Parathyroid adenoma (tissue), 2 donors: Measurements from ENCODE around the gene CTSK.

Experiments used
- H2AFZ ChIP-seq: fragments of 300-600 bp; sonication (generic); one replicate; pipeline ENCODE4 v1.7.0; 2017; ENCODE audit warnings: antibody characterized with exemption, mild to moderate bottlenecking
- H3K27ac ChIP-seq: fragments of 300-600 bp; sonication (generic); one replicate; pipeline ENCODE4 v1.7.0; 2017
- H3K27me3 ChIP-seq: fragments of 300-600 bp; sonication (generic); one replicate; pipeline ENCODE4 v1.7.0; 2017; ENCODE audit warnings: low read length; ENCODE audit not compliant: control insufficient read depth, insufficient read depth
- H3K36me3 ChIP-seq: fragments of 300-600 bp; sonication (generic); one replicate; pipeline ENCODE4 v1.7.0; 2017; ENCODE audit warnings: low read length; ENCODE audit not compliant: control insufficient read depth, insufficient read depth
- H3K4me1 ChIP-seq: fragments of 300-600 bp; sonication (generic); one replicate; pipeline ENCODE4 v1.7.0; 2017; ENCODE audit warnings: control low read depth
- H3K4me2 ChIP-seq: fragments of 300-600 bp; sonication (generic); one replicate; pipeline ENCODE4 v1.7.0; 2017; ENCODE audit warnings: low read length
- H3K4me3 ChIP-seq: fragments of 300-600 bp; sonication (generic); one replicate; pipeline ENCODE4 v1.7.0; 2017; ENCODE audit warnings: low read depth, low read length
- H3K79me2 ChIP-seq: fragments of 300-600 bp; sonication (generic); one replicate; pipeline ENCODE4 v1.7.0; 2017; ENCODE audit warnings: control low read depth
- H3K9ac ChIP-seq: fragments of 300-600 bp; sonication (generic); one replicate; pipeline ENCODE4 v1.7.0; 2017; ENCODE audit warnings: mild to moderate bottlenecking
- H3K9me3 ChIP-seq: fragments of 300-600 bp; sonication (generic); one replicate; pipeline ENCODE4 v1.7.0; 2017; ENCODE audit warnings: low read length; ENCODE audit not compliant: control insufficient read depth
- TF ChIP-seq, protein P1 (sequence below): fragments of 300-600 bp; sonication (generic); IDR thresholded peaks from one replicate; pipeline ENCODE4 v1.7.0; 2017; ENCODE audit warnings: antibody characterized with exemption, mild to moderate bottlenecking
- donor health status: primary hyperparathyroidism.

CTSK gene

DNA sequence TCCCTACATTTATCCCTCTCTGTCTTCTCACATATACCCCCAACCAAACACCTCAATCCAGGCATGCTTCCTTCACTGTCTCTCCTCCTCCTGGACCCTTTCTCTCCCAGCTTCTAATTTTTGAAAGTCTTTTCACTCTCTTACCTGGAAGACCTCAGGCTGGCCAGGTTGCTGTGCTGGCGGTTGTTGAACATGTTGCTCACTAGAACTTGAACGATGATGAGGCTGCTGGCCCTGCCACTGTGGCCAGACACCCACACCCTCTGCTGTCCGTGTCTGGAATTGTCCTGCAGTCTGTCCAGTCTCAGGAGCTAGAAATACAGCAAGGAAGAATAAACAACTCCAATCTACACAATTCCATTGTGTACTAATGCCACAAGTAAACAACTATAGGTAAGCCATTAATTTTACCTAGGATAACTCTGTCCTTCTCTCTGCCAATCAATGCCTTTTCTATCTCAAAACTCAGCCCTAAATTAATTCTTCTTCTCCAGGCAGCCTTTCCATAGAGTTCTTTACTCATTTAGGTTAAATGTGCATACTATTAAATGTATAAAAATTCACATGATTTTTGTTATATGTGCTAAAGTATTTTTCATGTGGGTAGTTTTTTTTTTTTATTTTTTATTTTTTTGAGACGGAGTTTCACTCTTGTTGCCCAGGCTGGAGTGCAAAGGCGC is 5.1 kb upstream of the CTSK start:
- H3K4me2 ChIP-seq: no peak overlapping the region
- no peaks in the 10 kb centered on the region for H3K9me3 ChIP-seq
- no peaks in the 10 kb centered on the region for H3K4me1 ChIP-seq
- no peaks in the 10 kb centered on the region for H3K27me3 ChIP-seq
- no peak overlapping the region for H3K27ac ChIP-seq
- H3K9ac ChIP-seq: no peak overlapping the region
- no peak overlapping the region for H3K4me3 ChIP-seq
- TF ChIP-seq, protein P1, sequence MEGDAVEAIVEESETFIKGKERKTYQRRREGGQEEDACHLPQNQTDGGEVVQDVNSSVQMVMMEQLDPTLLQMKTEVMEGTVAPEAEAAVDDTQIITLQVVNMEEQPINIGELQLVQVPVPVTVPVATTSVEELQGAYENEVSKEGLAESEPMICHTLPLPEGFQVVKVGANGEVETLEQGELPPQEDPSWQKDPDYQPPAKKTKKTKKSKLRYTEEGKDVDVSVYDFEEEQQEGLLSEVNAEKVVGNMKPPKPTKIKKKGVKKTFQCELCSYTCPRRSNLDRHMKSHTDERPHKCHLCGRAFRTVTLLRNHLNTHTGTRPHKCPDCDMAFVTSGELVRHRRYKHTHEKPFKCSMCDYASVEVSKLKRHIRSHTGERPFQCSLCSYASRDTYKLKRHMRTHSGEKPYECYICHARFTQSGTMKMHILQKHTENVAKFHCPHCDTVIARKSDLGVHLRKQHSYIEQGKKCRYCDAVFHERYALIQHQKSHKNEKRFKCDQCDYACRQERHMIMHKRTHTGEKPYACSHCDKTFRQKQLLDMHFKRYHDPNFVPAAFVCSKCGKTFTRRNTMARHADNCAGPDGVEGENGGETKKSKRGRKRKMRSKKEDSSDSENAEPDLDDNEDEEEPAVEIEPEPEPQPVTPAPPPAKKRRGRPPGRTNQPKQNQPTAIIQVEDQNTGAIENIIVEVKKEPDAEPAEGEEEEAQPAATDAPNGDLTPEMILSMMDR: peak; percentile 25
- H3K36me3 ChIP-seq: no peaks in the 10 kb centered on the region
- H3K79me2 ChIP-seq: no peaks in the 10 kb centered on the region
- H2AFZ ChIP-seq: no peak overlapping the region

DNA sequence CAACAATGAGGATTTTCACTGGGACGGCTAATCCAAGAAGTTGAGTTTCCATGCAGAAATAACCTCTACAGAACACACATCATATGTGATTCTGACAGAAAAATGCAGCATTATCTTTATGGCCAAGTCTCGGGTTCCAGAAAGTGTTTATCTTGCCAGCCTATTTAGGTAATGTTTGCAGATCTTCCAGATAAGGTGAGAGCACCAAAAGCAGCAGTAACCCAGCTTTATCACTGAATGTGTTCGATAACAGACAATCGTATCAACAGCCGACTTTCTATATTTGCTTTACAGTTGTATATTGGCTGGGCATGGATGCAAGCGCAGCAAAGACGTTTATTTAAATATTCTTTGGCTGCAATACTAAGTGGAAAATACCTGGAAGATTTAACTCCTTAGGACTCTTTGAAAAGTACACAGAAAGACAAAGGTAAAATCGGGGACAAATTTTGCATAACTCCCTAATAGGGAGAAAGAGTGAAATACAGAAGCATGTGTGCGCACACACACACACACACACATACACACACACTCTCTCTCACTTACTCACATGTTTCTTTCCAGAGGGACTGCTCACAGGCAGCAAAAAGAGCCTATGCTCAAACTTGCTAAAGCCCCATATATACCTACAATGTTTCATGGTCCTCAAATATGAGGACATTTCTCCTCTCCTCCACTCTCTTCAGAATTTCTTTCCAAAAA is 3.0 kb upstream of the CTSK start:
- Histone ChIP-seq H3K4me3 (no peak overlapping the region), H3K79me2 (no peaks in the 10 kb centered on the region), H3K27me3 (no peaks in the 10 kb centered on the region), H3K9me3 (no peaks in the 10 kb centered on the region), H3K4me1 (no peaks in the 10 kb centered on the region), H3K36me3 (no peaks in the 10 kb centered on the region), H2AFZ (no peak overlapping the region), H3K27ac (no peak overlapping the region), H3K9ac (no peak overlapping the region), H3K4me2 (no peak overlapping the region)
- TF ChIP-seq, protein P1: no peak

DNA sequence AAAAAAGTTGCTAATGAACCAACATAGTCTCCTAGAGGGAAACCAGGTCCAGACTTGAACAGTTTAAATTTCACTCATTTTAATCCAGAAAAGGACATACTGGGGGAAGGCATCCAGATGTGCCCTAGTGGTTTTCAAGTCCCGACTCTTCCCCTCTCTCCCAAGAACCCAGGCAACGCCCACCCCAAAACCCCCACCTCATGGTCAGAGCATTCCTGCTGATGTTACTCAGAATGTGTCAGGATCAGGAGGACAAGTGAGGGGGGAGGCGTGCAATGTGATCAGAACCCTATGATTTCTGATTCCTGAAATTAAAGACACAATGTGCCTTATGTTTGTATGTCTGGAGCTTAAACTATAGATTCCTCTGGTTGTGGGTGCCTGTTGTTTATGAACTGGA is 1.6 kb upstream of the CTSK start:
- no peak overlapping the region for H2AFZ ChIP-seq
- TF ChIP-seq, protein P1: no peak
- no peaks in the 10 kb centered on the region for H3K79me2 ChIP-seq
- H3K36me3 ChIP-seq: no peaks in the 10 kb centered on the region
- H3K9ac ChIP-seq: no peak overlapping the region
- H3K4me1 ChIP-seq: no peaks in the 10 kb centered on the region
- no peak overlapping the region for H3K4me2 ChIP-seq
- no peaks in the 10 kb centered on the region for H3K9me3 ChIP-seq
- no peak overlapping the region for H3K4me3 ChIP-seq
- no peak overlapping the region for H3K27ac ChIP-seq
- H3K27me3 ChIP-seq: no peaks in the 10 kb centered on the region

DNA sequence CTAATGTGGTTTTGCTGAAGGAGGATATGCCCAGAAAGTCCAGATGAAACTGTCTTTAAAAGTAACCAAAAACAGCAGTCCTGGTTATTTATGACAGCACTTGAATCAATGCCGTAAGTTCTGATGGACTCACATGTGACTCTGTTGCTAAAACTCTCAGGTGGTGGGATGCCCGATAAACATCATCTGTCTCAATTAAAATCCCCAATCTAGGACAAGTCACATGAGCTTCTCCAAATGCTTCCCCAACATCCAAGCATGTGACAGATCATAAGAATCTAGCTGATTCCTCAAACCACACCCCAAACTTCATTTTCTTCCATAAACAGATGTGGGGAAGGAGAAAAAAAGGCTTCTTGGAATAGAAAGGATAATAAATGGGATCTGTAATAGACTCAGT is 786 bp upstream of the CTSK start:
- Histone ChIP-seq H3K4me1 (no peaks in the 10 kb centered on the region), H2AFZ (no peak overlapping the region), H3K4me2 (no peak overlapping the region), H3K27me3 (no peaks in the 10 kb centered on the region), H3K27ac (no peak overlapping the region), H3K9me3 (no peaks in the 10 kb centered on the region), H3K36me3 (no peaks in the 10 kb centered on the region), H3K9ac (no peak overlapping the region), H3K79me2 (no peaks in the 10 kb centered on the region), H3K4me3 (no peak overlapping the region)
- TF ChIP-seq, protein P1: no peak
